Measurements from ENCODE around the gene KRT71.

DNA sequence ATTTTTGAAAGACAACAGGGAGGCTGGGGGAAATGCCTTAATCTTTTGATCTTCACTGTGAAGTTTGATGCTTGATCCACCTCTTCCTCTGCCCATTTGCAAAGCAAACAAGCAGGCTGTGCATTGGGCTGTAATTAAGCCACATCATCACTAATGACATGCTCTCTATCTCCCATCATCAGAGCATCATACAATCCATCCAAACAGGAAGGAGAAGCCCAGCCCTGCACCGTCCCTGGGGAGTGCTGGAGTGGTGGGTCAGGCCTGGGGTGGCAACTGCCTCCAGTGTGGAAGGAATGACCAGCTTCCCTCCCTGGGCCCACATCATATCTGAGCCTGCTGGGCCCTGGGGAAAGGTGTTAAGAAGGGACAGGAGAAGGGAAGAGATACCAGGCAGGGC lies 27.6 kb upstream of the KRT71 start:
- TF ChIP-seq EP300 (IDR thresholded peaks at IDR 0.05) = no peak
- TF ChIP-seq, protein P1, sequence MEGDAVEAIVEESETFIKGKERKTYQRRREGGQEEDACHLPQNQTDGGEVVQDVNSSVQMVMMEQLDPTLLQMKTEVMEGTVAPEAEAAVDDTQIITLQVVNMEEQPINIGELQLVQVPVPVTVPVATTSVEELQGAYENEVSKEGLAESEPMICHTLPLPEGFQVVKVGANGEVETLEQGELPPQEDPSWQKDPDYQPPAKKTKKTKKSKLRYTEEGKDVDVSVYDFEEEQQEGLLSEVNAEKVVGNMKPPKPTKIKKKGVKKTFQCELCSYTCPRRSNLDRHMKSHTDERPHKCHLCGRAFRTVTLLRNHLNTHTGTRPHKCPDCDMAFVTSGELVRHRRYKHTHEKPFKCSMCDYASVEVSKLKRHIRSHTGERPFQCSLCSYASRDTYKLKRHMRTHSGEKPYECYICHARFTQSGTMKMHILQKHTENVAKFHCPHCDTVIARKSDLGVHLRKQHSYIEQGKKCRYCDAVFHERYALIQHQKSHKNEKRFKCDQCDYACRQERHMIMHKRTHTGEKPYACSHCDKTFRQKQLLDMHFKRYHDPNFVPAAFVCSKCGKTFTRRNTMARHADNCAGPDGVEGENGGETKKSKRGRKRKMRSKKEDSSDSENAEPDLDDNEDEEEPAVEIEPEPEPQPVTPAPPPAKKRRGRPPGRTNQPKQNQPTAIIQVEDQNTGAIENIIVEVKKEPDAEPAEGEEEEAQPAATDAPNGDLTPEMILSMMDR (IDR thresholded peaks at IDR 0.05) = no peak
- TF ChIP-seq POLR2AphosphoS5 (IDR thresholded peaks at IDR 0.05) = no peak
